ENCODE data around the gene RBM38. TPM values are rescaled to one million over a fixed set of nuclear protein-coding genes. Genes with fewer than 3 reads are reported as not detected.
A peak's percentile ranks its signal among the peaks of the same experiment; 100 is the strongest.

RBM38 gene
- total and polyA plus RNA-seq, 10 of the 15 experiments (the other 5 are each of a cell fraction or from before 2014, with no cell fraction given), result 0.32 to 118 (median 25.2) TPM

DNA sequence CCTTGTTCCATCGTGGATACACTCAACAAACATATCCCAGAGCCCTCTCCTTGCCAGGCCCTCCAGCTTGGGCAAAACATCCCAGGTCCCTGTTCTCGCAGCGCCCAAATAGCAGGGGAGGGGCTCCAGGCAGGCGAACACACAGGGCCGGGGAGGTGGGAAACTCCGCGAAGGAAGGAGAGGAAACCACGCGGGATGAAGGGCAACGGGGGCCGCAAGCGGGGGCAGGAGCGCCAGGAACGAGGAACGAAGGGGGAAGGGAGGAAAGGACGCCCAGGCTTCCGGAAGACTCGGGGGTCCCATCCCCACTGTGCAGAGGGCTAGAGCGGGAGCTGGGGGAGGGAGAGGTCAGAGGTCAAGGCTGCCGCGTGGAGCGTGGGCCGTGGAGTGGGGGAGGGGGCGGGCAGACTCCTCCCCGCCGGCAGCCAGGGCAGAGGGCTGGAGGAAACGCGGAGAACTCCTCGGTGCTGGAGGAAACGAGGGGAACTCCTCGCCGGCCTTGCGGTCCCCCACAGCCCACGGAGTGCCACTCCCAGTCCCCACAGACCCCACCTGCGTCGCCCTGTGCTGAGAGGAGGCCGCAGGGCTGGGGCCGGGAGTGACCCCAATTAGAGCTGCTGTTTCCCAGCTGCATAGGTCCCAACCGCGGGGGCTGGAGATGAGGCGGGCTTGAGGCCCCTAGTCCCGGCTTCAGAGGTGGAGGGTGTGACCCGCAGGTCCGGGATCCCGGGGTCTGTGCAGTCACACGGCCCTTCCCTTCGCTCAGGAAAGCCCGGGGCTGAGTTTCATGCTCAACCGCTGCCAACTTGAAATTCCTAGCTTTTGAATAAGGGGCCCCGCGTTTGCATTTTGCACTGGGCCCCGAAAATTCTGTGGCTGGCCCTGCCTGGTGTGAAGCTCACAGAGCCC, 1.2 kb upstream of the RBM38 start (continued):
- no peak for TF ChIP-seq STAT1 (conservative IDR thresholded peaks at IDR 0.05)
- TF ChIP-seq CBFB (IDR thresholded peaks at IDR 0.05; ENCODE audit: low read depth), result peak; percentile 80; the same call in 1 of the 2 replicates
- peak in 1 of 2 experiments; percentile 84; a peak in 2 of 3 replicates for TF ChIP-seq EGR1 (IDR thresholded peaks at IDR 0.05; ENCODE audit: borderline replicate concordance in 1 of 2, low read depth in 2 of 2, low read length in 2 of 2)
- no peak for TF ChIP-seq HDAC6 (IDR thresholded peaks at IDR 0.05; ENCODE audit: unreplicated experiment)
- no peak for TF ChIP-seq ATF7 (IDR thresholded peaks at IDR 0.05; ENCODE audit: low read depth)
- TF ChIP-seq ZNF622 (IDR thresholded peaks at IDR 0.05), result no peak
- TF ChIP-seq RUNX3 (IDR thresholded peaks at IDR 0.05; ENCODE audit: low read length), result no peak
- TF ChIP-seq TCF12 (IDR thresholded peaks at IDR 0.05; ENCODE audit: low read depth, low read length), result peak; percentile 80; the same call in 1 of the 2 replicates
- TF ChIP-seq ETV6 (conservative IDR thresholded peaks at IDR 0.05 in 1 of 2, IDR thresholded peaks at IDR 0.05 in 1 of 2; ENCODE audit: borderline replicate concordance in 1 of 2, low read depth in 1 of 2), result no peak; a peak in 2 of 4 replicates
- TF ChIP-seq, protein P1, sequence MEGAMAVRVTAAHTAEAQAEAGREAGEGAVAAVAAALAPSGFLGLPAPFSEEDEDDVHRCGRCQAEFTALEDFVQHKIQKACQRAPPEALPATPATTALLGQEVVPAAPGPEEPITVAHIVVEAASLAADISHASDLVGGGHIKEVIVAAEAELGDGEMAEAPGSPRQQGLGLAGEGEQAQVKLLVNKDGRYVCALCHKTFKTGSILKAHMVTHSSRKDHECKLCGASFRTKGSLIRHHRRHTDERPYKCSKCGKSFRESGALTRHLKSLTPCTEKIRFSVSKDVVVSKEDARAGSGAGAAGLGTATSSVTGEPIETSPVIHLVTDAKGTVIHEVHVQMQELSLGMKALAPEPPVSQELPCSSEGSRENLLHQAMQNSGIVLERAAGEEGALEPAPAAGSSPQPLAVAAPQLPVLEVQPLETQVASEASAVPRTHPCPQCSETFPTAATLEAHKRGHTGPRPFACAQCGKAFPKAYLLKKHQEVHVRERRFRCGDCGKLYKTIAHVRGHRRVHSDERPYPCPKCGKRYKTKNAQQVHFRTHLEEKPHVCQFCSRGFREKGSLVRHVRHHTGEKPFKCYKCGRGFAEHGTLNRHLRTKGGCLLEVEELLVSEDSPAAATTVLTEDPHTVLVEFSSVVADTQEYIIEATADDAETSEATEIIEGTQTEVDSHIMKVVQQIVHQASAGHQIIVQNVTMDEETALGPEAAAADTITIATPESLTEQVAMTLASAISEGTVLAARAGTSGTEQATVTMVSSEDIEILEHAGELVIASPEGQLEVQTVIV (IDR thresholded peaks at IDR 0.05; ENCODE audit: borderline replicate concordance, partially characterized antibody), result no peak
- TF ChIP-seq SREBF2 (IDR thresholded peaks at IDR 0.05; ENCODE audit: low read length), result no peak
- no peak for TF ChIP-seq YBX1 (IDR thresholded peaks at IDR 0.05)
- no peak for TF ChIP-seq ASH2L (IDR thresholded peaks at IDR 0.05; ENCODE audit: borderline replicate concordance, low read depth)
- TF ChIP-seq SPI1 (IDR thresholded peaks at IDR 0.05; ENCODE audit: borderline replicate concordance, insufficient read depth, low read depth, low read length), result no peak; the same call in 1 of the 2 replicates
- TF ChIP-seq GABPA (IDR thresholded peaks at IDR 0.05; ENCODE audit: low read depth), result no peak
- peak; percentile 37; the same call in 1 of the 2 replicates for TF ChIP-seq MXI1 (IDR thresholded peaks at IDR 0.05; ENCODE audit: low read depth, low read length)
- TF ChIP-seq, protein P2, sequence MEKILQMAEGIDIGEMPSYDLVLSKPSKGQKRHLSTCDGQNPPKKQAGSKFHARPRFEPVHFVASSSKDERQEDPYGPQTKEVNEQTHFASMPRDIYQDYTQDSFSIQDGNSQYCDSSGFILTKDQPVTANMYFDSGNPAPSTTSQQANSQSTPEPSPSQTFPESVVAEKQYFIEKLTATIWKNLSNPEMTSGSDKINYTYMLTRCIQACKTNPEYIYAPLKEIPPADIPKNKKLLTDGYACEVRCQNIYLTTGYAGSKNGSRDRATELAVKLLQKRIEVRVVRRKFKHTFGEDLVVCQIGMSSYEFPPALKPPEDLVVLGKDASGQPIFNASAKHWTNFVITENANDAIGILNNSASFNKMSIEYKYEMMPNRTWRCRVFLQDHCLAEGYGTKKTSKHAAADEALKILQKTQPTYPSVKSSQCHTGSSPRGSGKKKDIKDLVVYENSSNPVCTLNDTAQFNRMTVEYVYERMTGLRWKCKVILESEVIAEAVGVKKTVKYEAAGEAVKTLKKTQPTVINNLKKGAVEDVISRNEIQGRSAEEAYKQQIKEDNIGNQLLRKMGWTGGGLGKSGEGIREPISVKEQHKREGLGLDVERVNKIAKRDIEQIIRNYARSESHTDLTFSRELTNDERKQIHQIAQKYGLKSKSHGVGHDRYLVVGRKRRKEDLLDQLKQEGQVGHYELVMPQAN (conservative IDR thresholded peaks at IDR 0.05), result no peak
- TF ChIP-seq JUND (IDR thresholded peaks at IDR 0.05; ENCODE audit: low read depth, low read length), result 0 out of 2 replicates have a peak, but pooled peaks have one; percentile 50
- no peak for TF ChIP-seq RBBP5 (conservative IDR thresholded peaks at IDR 0.05)
- 0 out of 2 replicates have a peak, but pooled peaks have one; percentile 27 for TF ChIP-seq SMAD5 (IDR thresholded peaks at IDR 0.05; ENCODE audit: low read depth)
- no peak for TF ChIP-seq NFIC (IDR thresholded peaks at IDR 0.05; ENCODE audit: low read depth, low read length)
- peak; percentile 41 to 68; a peak in 3 of 4 replicates for TF ChIP-seq BHLHE40 (IDR thresholded peaks at IDR 0.05; ENCODE audit: borderline replicate concordance in 1 of 2, low read depth in 2 of 2, low read length in 1 of 2)
- TF ChIP-seq LARP7 (IDR thresholded peaks at IDR 0.05), result no peak
- TF ChIP-seq CBX3 (IDR thresholded peaks at IDR 0.05; ENCODE audit: borderline replicate concordance, low read depth), result no peak
- TF ChIP-seq FOS (IDR thresholded peaks at IDR 0.05; ENCODE audit: borderline replicate concordance, extremely low read depth, insufficient read length), result no peak
- peak; percentile 49; the same call in 1 of the 2 replicates for TF ChIP-seq IRF4 (IDR thresholded peaks at IDR 0.05; ENCODE audit: low read depth, low read length)
- TF ChIP-seq KLF5 (IDR thresholded peaks at IDR 0.05; ENCODE audit: partially characterized antibody), result no peak
- TF ChIP-seq CREM (IDR thresholded peaks at IDR 0.05; ENCODE audit: low read depth), result peak; percentile 31; the same call in 1 of the 2 replicates

Measured in GM12878 (cell line).